HAP-1 (cell line): ENCODE results near the gene LTBP4.
"Not testable (repeated sequence)": the region's sequence is repeated elsewhere in the genome, so short reads cannot be mapped to it uniquely, and the experiment has no call there.

Experiments used
- DNase-seq, 2 experiments: peaks; one replicate each; pipeline ENCODE4 v3.0.0-alpha.2; 2016 to 2020; ENCODE audit warnings: low spot score in 2 of 2
- H3K27me3 ChIP-seq: fragments of 250-450 bp; sonication (Bioruptor Pico); 2 replicates; pipeline ENCODE4 v1.5.1; 2020; ENCODE audit warnings: low read depth, mild to moderate bottlenecking, moderate library complexity
- H3K36me3 ChIP-seq: fragments of 250-450 bp; sonication (Bioruptor Pico); replicated peaks from 2 replicates; pipeline ENCODE4 v1.5.1; 2020; ENCODE audit warnings: mild to moderate bottlenecking
- H3K4me1 ChIP-seq: fragments of 250-450 bp; sonication (Bioruptor Pico); 2 replicates; pipeline ENCODE4 v1.5.1; 2020; ENCODE audit warnings: mild to moderate bottlenecking
- H3K4me3 ChIP-seq: fragments of 250-450 bp; sonication (Bioruptor Pico); 2 replicates; pipeline ENCODE4 v1.5.1; 2020; ENCODE audit warnings: mild to moderate bottlenecking, moderate library complexity
- H3K9me3 ChIP-seq: fragments of 250-450 bp; sonication (Bioruptor Pico); 2 replicates; pipeline ENCODE4 v1.5.1; 2020; ENCODE audit warnings: mild to moderate bottlenecking, moderate library complexity
- in situ Hi-C: fragments of 300-500 bp; cut with MboI; formaldehyde crosslinking; loops from 3 replicates; pipeline ENCODE4 v1.14.3; 2020; ENCODE audit warnings: low sequenced_read_pairs, inconsistent platforms, mixed read lengths

LTBP4 gene

GRCh38 chr19:40585241-40585981 is 15.8 kb upstream of the LTBP4 start:
- H3K4me1 ChIP-seq = no peaks in the 10 kb centered on the region; the same call in 1 of the 2 replicates
- H3K4me3 ChIP-seq = no peak overlapping the region
- peaks cover 33% of the 10 kb centered on the region for H3K36me3 ChIP-seq
- in situ Hi-C loops = no loop called here
- H3K9me3 ChIP-seq = no peaks in the 10 kb centered on the region
- no peaks in the 10 kb centered on the region for H3K27me3 ChIP-seq
- no peak for DNase-seq

DNA sequence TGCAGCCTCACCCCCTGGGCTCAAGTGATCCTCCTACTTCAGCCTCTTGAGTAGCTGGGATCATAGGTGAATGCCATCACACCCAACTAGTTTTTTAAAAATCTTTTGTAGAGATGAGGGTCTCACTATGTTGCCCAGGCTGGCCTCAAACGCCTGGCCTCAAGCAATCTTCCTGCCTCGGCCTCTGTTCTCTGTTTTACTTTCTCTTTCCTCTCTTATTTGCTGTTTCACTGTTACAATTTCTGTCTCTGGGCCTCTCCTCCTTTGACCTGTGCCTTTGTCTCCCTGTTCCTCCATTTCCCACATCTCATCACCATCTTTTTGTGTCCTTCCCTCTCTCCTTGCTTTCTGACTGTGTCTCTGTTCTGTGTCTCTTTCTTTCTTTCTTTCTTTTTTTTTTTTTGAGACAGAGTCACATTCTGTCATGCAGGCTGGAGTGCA is 15.2 kb upstream of the LTBP4 start:
- in situ Hi-C loops = no loop called here
- H3K27me3 ChIP-seq = no peaks in the 10 kb centered on the region
- peaks cover 27% of the 10 kb centered on the region for H3K36me3 ChIP-seq
- H3K4me3 ChIP-seq = no peak overlapping the region
- no peaks in the 10 kb centered on the region for H3K9me3 ChIP-seq
- H3K4me1 ChIP-seq = no peaks in the 10 kb centered on the region; the same call in 1 of the 2 replicates
- DNase-seq = no peak

- DNase-seq = no peak
- Histone ChIP-seq H3K27me3 (no peaks in the 10 kb centered on the region), H3K4me3 (no peak overlapping the region), H3K36me3 (peaks cover 25% of the 10 kb centered on the region), H3K4me1 (no peaks in the 10 kb centered on the region; the same call in 1 of the 2 replicates), H3K9me3 (no peaks in the 10 kb centered on the region)
- in situ Hi-C loops = no loop called here
Measured at GRCh38 chr19:40586611-40587010, 14.6 kb upstream of the LTBP4 start.

- DNase-seq = no peak
- Histone ChIP-seq H3K9me3 (no peaks in the 10 kb centered on the region), H3K27me3 (no peaks in the 10 kb centered on the region), H3K4me3 (no peak overlapping the region), H3K4me1 (no peaks in the 10 kb centered on the region; the same call in 1 of the 2 replicates), H3K36me3 (peaks cover 18% of the 10 kb centered on the region)
- in situ Hi-C loops = no loop called here
Measured at GRCh38 chr19:40588110-40588854, 12.9 kb upstream of the LTBP4 start.

DNA sequence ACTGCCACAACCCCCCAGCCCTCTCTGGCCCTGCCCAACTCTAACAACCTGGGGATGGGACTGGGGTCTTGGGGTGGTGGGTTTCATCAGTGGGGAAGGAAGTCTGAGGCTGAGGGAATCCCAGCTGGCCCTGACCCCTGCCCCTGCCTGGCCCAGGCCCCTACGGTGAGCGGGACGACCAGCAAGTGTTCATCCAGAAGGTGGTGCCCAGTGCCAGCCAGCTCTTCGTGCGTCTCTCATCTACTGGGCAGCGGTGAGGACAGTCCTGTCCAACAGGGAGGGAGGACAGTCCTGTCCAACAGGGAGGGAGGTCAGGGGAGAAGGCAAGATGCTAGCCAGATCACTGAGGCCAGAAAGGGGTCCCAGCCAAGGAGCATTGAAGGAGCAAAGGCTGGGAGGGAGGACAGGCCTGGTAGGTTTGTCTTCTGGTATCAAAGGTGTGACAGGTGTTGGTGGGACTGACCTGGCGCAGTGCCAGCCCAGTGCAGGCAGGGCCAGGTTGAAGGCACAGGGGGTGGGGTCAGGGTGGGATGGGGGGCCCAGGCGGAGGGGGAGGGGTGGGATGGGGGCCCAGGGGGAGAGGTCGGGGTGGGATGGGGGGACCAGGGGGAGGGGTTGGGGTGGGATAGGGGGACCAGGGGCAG is 12.1 kb upstream of the LTBP4 start:
- no peak overlapping the region for H3K4me3 ChIP-seq
- no peaks in the 10 kb centered on the region for H3K27me3 ChIP-seq
- in situ Hi-C loops = no loop called here
- no peaks in the 10 kb centered on the region; the same call in 1 of the 2 replicates for H3K4me1 ChIP-seq
- H3K9me3 ChIP-seq = no peaks in the 10 kb centered on the region
- DNase-seq = no peak
- H3K36me3 ChIP-seq = peaks cover 17% of the 10 kb centered on the region

DNA sequence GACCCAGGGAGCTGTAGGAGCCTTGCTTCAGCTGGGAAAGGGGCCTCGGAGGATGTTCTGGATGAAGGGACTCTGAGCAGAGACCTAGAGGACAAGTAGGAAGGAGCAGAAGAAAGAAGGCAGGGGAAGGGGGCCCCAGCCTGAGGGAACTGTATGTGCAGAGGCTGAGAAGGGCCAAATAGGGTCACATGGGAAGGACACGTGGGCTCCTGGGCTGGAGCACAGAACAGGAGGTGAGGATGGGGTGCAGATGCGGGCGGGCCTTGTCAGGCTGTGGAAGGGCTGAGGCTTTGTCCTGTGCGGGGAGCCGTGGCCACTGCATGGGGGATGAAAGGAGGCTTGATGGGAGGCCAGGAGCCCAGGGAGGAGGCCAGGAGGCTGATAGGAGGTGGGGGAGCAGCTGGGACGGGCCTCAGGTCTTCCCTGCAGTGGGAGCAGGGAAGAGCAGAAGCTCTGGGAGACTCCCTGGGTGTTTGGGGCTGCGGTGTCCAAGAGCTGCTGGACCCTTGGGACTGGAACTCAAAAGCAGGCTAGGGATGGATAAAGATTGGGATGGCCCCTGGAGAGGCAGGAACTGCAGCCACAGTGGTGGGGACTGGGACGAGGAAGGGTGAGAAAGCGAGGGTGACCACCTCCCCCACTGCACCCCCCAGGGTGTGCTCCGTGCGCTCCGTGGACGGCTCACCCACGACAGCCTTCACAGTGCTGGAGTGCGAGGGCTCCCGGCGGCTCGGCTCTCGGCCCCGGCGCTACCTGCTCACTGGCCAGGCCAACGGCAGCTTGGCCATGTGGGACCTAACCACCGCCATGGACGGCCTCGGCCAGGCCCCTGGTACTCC is 11.4 kb upstream of the LTBP4 start:
- in situ Hi-C loops = no loop called here
- no peak for DNase-seq
- Histone ChIP-seq H3K27me3 (no peaks in the 10 kb centered on the region), H3K36me3 (peaks cover 11% of the 10 kb centered on the region), H3K4me1 (no peaks in the 10 kb centered on the region), H3K4me3 (no peak overlapping the region), H3K9me3 (no peaks in the 10 kb centered on the region)

GRCh38 chr19:40590464-40591265 is 10.5 kb upstream of the LTBP4 start:
- peaks cover 11% of the 10 kb centered on the region for H3K36me3 ChIP-seq
- in situ Hi-C loops = no loop called here

DNA sequence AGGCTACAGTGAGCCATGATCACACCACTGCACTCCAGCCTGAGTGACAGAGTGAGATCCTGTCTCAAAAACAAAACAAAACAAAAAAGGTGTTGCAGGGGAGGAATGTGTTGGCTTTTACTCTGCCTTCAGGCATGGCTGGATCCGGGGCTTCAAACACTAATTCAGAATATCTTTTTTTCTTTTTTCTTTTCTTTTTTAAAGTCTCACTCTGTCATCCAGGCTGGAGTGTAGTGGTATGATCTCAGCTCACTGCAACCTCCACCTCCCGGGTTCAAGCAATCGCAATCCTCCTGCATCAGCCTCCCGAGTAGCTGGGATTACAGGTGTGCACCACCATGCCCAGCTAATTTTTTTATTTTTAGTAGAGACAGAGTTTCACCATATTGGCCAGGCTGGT is 9.4 kb upstream of the LTBP4 start:
- H3K27me3 ChIP-seq, H3K36me3 ChIP-seq, DNase-seq, H3K4me1 ChIP-seq, H3K4me3 ChIP-seq, in situ Hi-C loops, H3K9me3 ChIP-seq: not testable (repeated sequence)

More at GRCh38 chr19:40590464-40591265, 10.5 kb upstream of the LTBP4 start:
- no peak for DNase-seq
- Histone ChIP-seq H3K4me3 (no peak overlapping the region), H3K9me3 (no peaks in the 10 kb centered on the region), H3K4me1 (no peaks in the 10 kb centered on the region), H3K27me3 (no peaks in the 10 kb centered on the region)

DNA sequence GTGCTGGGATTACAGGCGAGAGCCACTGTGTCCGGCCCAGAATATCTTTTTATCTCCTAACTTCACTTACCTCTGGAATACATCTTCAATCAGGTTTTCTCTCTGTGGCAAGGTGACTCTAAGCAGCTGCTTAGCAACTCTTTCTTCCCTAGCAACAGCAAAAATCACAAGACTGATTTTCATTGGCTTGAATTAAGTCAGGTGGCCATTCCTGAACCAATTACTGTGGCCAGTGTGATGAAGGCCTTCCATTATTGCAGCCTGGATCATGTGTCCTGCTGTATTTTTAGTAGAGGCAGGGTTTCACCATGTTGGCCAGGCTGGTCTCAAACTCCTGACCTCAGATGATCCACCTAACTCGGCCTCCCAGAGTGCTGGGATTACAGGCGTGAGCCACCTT is 9.0 kb upstream of the LTBP4 start:
- peaks cover 5% of the 10 kb centered on the region for H3K4me1 ChIP-seq
- H3K36me3 ChIP-seq = peaks cover 4% of the 10 kb centered on the region
- H3K9me3 ChIP-seq = no peaks in the 10 kb centered on the region
- DNase-seq = no peak
- in situ Hi-C loops = no loop called here
- no peak overlapping the region for H3K4me3 ChIP-seq
- no peaks in the 10 kb centered on the region for H3K27me3 ChIP-seq

DNA sequence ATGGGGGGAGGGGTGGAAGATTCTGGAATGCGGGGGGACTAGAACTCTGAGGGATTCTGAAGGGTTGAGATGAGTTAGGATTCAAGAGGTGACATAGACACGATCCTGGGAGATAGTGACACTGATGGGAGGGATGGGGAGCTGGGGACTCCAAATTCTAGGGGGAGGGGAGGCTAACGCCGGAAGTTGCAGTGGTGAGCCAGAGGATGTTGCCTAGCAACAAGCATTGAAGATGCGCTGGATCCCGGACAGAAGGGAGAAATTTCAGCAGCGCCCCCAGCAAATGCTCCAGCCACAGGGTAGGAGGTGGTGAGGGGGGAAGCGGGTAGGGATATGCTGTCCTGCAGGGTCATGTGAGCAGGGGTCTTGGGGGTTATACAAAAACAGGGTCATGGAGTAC is 6.9 kb upstream of the LTBP4 start:
- H3K27me3 ChIP-seq = no peaks in the 10 kb centered on the region
- in situ Hi-C loops = no loop called here
- peaks cover 13% of the 10 kb centered on the region for H3K4me1 ChIP-seq
- H3K36me3 ChIP-seq = no peaks in the 10 kb centered on the region
- no peak for DNase-seq
- no peaks in the 10 kb centered on the region for H3K9me3 ChIP-seq
- no peak overlapping the region for H3K4me3 ChIP-seq

DNA sequence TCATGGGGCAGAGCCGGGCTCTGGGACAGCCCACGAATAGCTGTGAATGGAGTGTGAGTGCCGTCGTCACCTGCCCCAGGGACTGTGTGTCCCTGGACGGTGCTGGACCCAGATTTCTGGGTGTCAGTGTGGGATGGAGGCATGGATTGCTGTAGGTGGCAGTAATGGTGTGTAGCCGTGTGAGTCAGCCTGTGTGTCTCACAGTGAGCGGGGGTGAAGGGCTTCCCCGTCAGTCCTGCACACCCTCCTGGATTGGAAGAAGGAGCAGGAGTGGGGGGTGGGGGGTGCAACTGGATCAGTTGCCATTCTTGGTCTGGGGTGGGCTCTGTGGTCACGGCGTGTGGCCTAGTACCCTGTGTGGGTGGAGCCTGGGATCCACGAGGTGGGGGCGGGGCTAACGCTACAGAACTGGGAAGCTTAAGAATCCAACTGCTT is 6.5 kb upstream of the LTBP4 start:
- H3K4me3 ChIP-seq = no peak overlapping the region
- in situ Hi-C loops = no loop called here
- H3K27me3 ChIP-seq = no peaks in the 10 kb centered on the region
- peaks cover 18% of the 10 kb centered on the region for H3K4me1 ChIP-seq
- H3K9me3 ChIP-seq = no peaks in the 10 kb centered on the region
- no peaks in the 10 kb centered on the region for H3K36me3 ChIP-seq
- DNase-seq = no peak

GRCh38 chr19:40596608-40597328 is 4.4 kb upstream of the LTBP4 start:
- Histone ChIP-seq H3K27me3 (no peaks in the 10 kb centered on the region), H3K4me1 (peaks cover 23% of the 10 kb centered on the region), H3K9me3 (no peaks in the 10 kb centered on the region), H3K36me3 (no peaks in the 10 kb centered on the region), H3K4me3 (peak overlapping the region; percentile 49)
- in situ Hi-C loops = no loop called here
- DNase-seq = peak; percentile 74 to 89
